A673 (cell line): ENCODE data around the gene ZNRF2.

ENCODE experiments used
- EZH2 ChIP-seq: fragments of 200-600 bp; sonication (generic); IDR thresholded peaks from 2 replicates; pipeline ENCODE4 v1.6.1; 2017; ENCODE audit warnings: borderline replicate concordance, low read depth, mild to moderate bottlenecking, mixed read lengths, antibody characterized with exemption, low read length; ENCODE audit not compliant: poor library complexity, severe bottlenecking
- TF ChIP-seq, protein P1 (sequence below): fragments of 300-800, 200-600 bp; sonication (generic); conservative IDR thresholded peaks from 2 replicates; pipeline ENCODE4 v1.5.1; 2017; ENCODE audit warnings: low read depth, mild to moderate bottlenecking, antibody characterized with exemption, low read length, moderate library complexity, mixed read lengths

DNA sequence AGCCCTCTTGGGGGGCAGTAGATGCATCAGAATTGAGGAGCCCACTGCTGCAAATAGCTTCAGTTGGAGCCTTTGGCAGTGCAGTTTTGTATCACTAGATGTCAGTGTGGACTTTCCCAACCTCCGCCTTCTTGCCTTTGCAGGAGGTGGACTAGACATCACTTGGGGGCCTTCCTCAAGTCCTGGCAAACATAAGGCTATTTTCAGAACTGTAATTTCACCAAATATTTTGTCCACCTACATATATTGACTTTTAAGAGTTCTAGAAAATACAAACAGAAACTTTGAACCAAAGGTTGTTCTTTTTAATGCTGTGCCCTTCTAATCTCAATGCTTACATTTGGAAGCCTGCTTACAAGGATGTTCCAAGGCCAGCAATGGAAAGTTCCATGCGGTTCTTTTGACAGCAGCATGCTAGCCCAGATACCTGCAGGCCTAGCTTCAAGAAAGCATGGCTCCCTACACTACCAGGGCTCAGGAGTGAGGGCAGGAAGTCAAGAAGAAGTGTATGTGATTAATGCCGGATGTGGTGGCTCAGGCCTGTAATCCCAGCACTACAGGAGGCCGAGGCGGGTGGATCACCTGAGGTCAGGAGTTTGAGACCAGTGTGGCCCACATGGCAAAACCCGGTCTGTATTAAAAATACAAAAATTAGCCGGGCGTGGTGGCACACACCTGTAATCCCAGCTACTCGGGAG is 8.0 kb upstream of the ZNRF2 start:
- TF ChIP-seq, protein P1, sequence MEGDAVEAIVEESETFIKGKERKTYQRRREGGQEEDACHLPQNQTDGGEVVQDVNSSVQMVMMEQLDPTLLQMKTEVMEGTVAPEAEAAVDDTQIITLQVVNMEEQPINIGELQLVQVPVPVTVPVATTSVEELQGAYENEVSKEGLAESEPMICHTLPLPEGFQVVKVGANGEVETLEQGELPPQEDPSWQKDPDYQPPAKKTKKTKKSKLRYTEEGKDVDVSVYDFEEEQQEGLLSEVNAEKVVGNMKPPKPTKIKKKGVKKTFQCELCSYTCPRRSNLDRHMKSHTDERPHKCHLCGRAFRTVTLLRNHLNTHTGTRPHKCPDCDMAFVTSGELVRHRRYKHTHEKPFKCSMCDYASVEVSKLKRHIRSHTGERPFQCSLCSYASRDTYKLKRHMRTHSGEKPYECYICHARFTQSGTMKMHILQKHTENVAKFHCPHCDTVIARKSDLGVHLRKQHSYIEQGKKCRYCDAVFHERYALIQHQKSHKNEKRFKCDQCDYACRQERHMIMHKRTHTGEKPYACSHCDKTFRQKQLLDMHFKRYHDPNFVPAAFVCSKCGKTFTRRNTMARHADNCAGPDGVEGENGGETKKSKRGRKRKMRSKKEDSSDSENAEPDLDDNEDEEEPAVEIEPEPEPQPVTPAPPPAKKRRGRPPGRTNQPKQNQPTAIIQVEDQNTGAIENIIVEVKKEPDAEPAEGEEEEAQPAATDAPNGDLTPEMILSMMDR, result peak; percentile 79
- no peak for TF ChIP-seq EZH2
